Small intestine (tissue), 7 donors: ENCODE data around the gene ZNF511. TPM values are rescaled to one million over a fixed set of nuclear protein-coding genes. Genes with fewer than 3 reads are reported as not detected.
A peak's percentile ranks its signal among the peaks of the same experiment; 100 is the strongest.

Experiments used
- DNase-seq, 2 donors: peaks; one replicate each; pipeline versions ENCODE4 v3.0.0 to v3.0.0-alpha.2; 2013
- FAIRE-seq: peaks from 2 replicates; lab custom pipeline; 2012; peaks lifted over from hg19 to GRCh38; lab: Jason Lieb, UNC
- H3K27ac ChIP-seq, 3 donors: one replicate each; pipeline ENCODE4 v1.5.1; 2013; ENCODE audit warnings: low read length in 2 of 3, mild to moderate bottlenecking in 2 of 3, control low read depth in 1 of 3, inconsistent platforms in 1 of 3, low read depth in 1 of 3, moderate library complexity in 1 of 3
- H3K27me3 ChIP-seq, 3 donors: one replicate each; pipeline ENCODE4 v1.6.1; 2013; ENCODE audit warnings: low read length in 3 of 3, inconsistent platforms in 1 of 3; ENCODE audit not compliant: control insufficient read depth in 3 of 3, insufficient read depth in 3 of 3
- H3K36me3 ChIP-seq, 3 donors: one replicate each; pipeline ENCODE4 v1.6.1; 2013; ENCODE audit warnings: low read length in 3 of 3, inconsistent platforms in 1 of 3, low read depth in 1 of 3, mild to moderate bottlenecking in 1 of 3, moderate library complexity in 1 of 3; ENCODE audit not compliant: control insufficient read depth in 3 of 3, insufficient read depth in 2 of 3
- H3K4me1 ChIP-seq, 3 donors: one replicate each; pipeline ENCODE4 v1.6.1; 2013; ENCODE audit warnings: low read length in 2 of 3, inconsistent platforms in 1 of 3, low read depth in 1 of 3, mild to moderate bottlenecking in 1 of 3, moderate library complexity in 1 of 3; ENCODE audit not compliant: control insufficient read depth in 3 of 3, insufficient read depth in 2 of 3
- H3K4me3 ChIP-seq, 3 donors: one replicate each; pipeline ENCODE4 v1.5.1; 2013; ENCODE audit warnings: low read length in 3 of 3, control low read depth in 1 of 3, inconsistent platforms in 1 of 3, low read depth in 1 of 3, mild to moderate bottlenecking in 1 of 3, moderate library complexity in 1 of 3
- H3K9me3 ChIP-seq, 2 donors: one replicate each; pipeline ENCODE4 v1.6.1; 2013; ENCODE audit warnings: low read depth in 1 of 2, low read length in 1 of 2; ENCODE audit not compliant: control insufficient read depth in 2 of 2, insufficient read depth in 1 of 2
- WGBS, 3 donors: extraction: QIAGEN DNeasy Blood & Tissue Kit; methylation state at CpG; one replicate each; pipeline ENCODE4 v1.1.7; 2013; 5-methylcytosine and 5-hydroxymethylcytosine counted together
- polyA plus RNA-seq, 4 donors: library from polyadenylated mRNA; stranded (reverse) in 3 of 4; unstranded in 1 of 4; fragments of 200-250 nt in 3 of 4; fragments of 120-200 nt in 1 of 4; gene quantifications; one replicate each; pipeline versions ENCODE4 v1.2.1 to v1.2.3, GENCODE V29; 2013
- donor health status: healthy with polysubstance abuse.
- donor health status: control.
- donor health status: control.
- donor health status: Bipolar disorder and iron deficiency.
- donor health status: healthy.

The ZNF511 gene
- polyA plus RNA-seq, 4 donors: 21.8 to 61.5 (median 48.8) TPM

DNA sequence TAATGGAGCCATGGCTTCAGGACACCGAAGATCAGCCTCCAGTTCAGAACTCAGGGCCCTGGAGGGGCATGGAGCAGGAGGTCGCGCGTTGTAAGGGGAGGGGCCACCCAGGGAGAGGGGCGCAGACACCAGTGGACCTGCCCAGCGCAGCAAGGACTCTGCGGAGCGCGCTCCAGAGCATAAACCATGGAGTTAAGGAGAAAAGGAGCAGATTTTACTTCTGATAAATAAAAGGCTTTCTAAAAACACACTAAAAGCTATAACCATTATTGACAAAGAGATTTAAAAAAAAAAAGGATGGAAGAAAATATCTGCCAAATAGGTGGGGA lies 17.5 kb downstream of the ZNF511 start:
- Histone ChIP-seq H3K9me3 (peaks cover 0 to 2% of the 10 kb centered on the region in 2 donors), H3K27me3 (peaks cover 3 to 54% (median 31%) of the 10 kb centered on the region in 3 donors), H3K27ac (no peak overlapping the region), H3K4me1 (peaks cover 0 to 13% (median 3%) of the 10 kb centered on the region in 3 donors), H3K36me3 (no peaks in the 10 kb centered on the region), H3K4me3 (peak overlapping the region in 1 of 3 donors; percentile 41)
- 26 to 36% (median 34%) methylated on average over 9 of the region's 9 CpGs for WGBS, 3 donors
- DNase-seq (no peak), FAIRE-seq (no peak)

DNA sequence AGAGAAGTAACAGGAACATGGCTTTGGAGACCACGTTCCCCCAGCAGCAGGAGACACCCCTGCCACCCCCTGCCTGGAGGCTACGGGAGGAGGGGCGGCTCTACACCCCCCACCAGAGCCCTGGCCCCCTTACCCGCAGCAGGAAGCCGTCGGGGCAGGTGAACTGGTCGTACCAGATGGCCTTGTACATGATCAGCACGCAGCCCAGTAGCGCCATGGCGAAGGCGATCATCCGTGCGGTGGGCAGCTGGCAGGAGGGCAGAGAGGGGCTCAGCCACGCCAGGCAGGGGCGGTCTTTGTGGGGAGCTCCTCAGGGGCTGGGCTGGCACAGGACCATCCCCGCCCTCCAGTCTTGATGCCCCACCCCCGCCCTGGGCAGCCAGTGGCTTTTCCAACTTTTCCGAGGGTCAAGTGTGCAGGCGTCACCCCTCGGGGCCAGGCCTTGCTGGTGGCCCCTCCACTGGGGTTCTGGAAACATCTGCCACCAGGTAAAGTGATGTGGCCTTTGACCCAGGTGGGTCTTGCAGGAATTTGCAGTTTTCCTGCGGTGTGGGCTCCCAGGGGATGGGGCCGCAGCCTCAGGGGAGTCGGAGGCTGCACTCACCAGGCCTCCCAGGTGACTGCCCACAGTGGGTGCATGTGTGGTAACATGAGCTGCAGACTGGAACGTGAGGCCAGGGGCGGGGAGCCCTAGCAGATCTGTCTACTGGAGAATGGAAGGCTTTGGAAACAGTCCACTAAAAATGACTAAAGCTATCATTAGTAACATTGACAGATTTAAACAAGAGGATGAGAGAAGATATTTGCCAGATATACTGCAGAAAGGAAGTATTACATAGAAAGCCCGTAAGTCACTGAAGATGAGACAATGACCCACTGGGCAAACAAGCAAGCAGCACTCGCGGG lies 18.3 kb downstream of the ZNF511 start:
- peaks cover 0 to 2% of the 10 kb centered on the region in 2 donors for H3K9me3 ChIP-seq
- no peak overlapping the region for H3K27ac ChIP-seq
- no peak for DNase-seq
- FAIRE-seq: no peak
- peaks cover 3 to 59% (median 31%) of the 10 kb centered on the region in 3 donors for H3K27me3 ChIP-seq
- H3K4me1 ChIP-seq: peaks cover 0 to 13% (median 3%) of the 10 kb centered on the region in 3 donors
- 27 to 37% (median 28%) methylated on average over 27 to 28 of the region's 28 CpGs for WGBS, 3 donors
- no peak overlapping the region for H3K4me3 ChIP-seq
- no peaks in the 10 kb centered on the region for H3K36me3 ChIP-seq

GRCh38 chr10:133327651-133328357 lies 19.1 kb downstream of the ZNF511 start:
- Histone ChIP-seq H3K4me1 (peaks cover 0 to 13% (median 3%) of the 10 kb centered on the region in 3 donors), H3K27ac (no peak overlapping the region), H3K4me3 (no peak overlapping the region), H3K36me3 (no peaks in the 10 kb centered on the region), H3K27me3 (peaks cover 3 to 65% (median 34%) of the 10 kb centered on the region in 3 donors), H3K9me3 (peaks cover 0 to 2% of the 10 kb centered on the region in 2 donors)
- WGBS, 3 donors: 27 to 53% (median 32%) methylated on average over 11 to 12 of the region's 12 CpGs
- FAIRE-seq (no peak), DNase-seq (no peak)

DNA sequence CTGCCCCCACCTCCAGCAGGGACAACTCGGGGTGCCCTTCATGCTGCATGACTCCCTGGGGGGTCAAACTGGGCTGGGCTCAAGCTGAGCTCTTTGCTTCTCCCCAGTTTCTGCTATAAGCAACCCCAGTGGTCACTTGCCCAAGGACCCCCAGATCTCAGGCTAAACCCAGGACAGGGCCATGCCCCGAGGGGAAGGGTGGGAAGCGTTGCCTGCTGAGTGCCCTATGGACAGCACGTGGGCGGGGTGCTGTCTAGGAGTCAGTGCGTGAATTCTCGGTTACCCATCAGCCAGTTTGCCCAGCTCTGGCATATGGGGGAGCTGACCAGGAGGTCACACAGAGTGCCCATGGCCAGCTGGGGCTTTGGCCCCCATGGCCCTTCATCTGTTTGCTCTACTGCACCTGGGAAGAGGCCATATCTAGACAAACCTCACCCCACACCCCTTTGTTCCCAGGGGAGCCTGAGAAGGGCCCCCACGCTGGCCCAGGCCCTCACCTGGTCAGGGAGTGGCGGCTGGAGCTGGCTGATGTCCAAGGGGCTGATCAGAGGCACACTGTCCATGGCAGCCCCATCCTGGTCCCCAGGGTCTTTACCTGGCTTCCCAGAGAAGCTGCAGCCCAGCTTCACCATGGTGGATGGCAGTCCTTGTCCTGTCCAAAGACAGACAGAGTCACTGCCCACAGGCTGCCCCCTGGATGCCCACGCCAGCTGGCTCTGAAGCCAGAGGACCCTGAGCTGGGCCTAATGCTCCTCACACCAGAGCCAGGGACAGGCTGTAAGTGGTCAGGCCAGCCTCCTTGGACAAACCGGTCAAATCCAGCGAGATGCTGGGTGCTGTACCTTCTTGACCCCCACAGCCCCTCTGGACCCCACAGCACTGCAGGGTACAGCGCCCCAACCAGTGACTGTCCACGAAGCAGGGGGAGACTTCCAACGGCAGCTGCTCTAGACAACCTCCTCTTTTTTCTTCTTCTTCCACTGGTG lies 19.9 kb downstream of the ZNF511 start:
- Histone ChIP-seq H3K9me3 (peaks cover 0 to 2% of the 10 kb centered on the region in 2 donors), H3K4me3 (no peak overlapping the region), H3K36me3 (no peaks in the 10 kb centered on the region), H3K27ac (no peak overlapping the region), H3K4me1 (peaks cover 0 to 13% (median 3%) of the 10 kb centered on the region in 3 donors), H3K27me3 (peaks cover 3 to 72% (median 37%) of the 10 kb centered on the region in 3 donors)
- FAIRE-seq: no peak
- DNase-seq: no peak
- 48 to 75% (median 67%) methylated on average over 14 to 15 of the region's 15 CpGs for WGBS, 3 donors

DNA sequence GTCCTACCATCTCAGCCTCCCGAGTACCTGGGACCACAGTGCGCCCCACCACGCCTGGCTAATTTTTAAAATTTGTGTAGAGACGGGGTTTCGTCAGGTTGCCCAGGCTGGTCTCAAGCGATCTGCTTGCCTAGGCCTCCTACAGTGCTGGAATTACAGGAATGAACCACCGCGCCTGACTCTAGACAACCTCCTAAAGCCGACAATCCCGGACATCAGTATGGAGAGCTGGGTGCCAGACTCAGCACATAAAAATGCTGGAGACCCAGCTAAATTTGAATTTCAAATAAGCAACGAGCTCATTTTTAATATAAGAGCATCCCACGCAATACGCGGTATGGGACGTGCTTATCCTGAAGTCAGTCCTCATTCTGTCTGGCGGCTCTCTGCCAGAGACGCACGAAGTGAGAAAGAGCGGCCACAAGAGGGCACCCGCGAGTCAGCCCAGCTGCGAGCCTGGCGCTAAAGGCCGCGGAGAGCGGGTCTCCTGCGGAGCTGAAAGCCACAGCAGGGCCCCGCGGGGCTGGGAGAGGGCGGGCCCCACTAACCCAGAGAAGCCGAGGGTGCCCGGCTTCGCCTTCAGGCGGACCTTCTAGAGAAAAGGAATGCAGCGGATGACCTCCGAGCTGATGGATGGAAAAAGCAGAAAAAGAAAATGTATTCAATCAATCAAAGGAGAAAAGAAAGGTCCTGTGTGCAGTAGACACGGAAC lies 20.9 kb downstream of the ZNF511 start:
- DNase-seq (peak; percentile 83 to 91), FAIRE-seq (no peak)
- H3K9me3 ChIP-seq: peaks cover 0 to 2% of the 10 kb centered on the region in 2 donors
- H3K36me3 ChIP-seq: no peaks in the 10 kb centered on the region
- H3K27me3 ChIP-seq: peaks cover 3 to 76% (median 41%) of the 10 kb centered on the region in 3 donors
- peaks cover 0 to 13% (median 2%) of the 10 kb centered on the region in 3 donors for H3K4me1 ChIP-seq
- H3K27ac ChIP-seq: no peak overlapping the region
- WGBS, 3 donors: 8 to 10% (median 10%) methylated on average over 34 to 37 of the region's 37 CpGs
- H3K4me3 ChIP-seq: peak overlapping the region in 1 of 3 donors; percentile 9

DNA sequence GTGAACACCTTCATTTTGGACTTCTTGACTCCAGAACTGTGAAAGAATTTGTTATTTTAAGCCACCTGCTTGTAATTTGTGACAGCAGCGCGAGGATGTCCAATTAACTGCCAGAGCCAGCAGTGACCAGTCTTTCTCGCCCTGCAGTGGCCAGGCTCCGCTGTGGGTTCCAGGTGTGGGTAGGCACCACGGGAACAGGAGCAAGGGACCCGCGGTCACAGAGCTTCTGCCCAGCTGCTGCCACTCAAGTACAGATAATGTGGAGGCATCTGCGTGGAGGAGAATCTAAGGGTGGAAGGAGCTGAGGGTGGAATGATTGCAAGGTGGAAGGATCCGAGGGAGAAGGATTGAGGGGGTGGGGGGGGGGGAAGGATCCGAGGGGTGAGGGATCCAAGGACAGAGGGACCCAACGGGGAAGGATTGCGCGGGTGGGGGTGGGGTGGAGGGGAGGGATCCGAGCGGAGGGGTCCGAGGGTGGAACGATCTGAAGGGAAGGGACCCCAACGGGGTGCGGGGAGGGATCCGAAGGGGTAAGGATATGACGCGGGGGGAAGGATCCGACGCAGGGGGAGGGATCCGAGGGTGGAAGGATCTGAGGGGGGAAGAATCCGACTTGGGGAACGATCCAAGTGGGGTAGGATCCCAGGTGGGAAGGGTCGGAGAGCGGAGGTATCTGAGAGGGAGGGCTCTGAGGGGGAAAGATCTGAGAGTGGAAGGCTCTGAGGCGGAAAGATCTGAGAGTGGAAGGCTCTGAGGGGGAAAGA lies 24.4 kb downstream of the ZNF511 start:
- DNase-seq (no peak), FAIRE-seq (no peak)
- no peaks in the 10 kb centered on the region for H3K36me3 ChIP-seq
- H3K4me1 ChIP-seq: peaks cover 0 to 9% (median 0%) of the 10 kb centered on the region in 3 donors
- H3K9me3 ChIP-seq: no peaks in the 10 kb centered on the region
- no peak overlapping the region for H3K4me3 ChIP-seq
- H3K27ac ChIP-seq: no peak overlapping the region
- peaks cover 9 to 76% (median 36%) of the 10 kb centered on the region in 3 donors for H3K27me3 ChIP-seq
- WGBS, 3 donors: 79 to 82% (median 80%) methylated on average over 30 of the region's 30 CpGs
